Stimulated activated CD4-positive, alpha-beta T cell treated with anti-CD3 and anti-CD28 coated beads, TNF-alpha, amount 100 ng/mL, for 24 hours (primary cell): ENCODE measurements around the gene MTHFD1.

Experiments used
- DNase-seq, 3 experiments: peaks; one replicate each; pipeline ENCODE4 v3.0.0-alpha.2; 2020; ENCODE audit warnings: low read depth in 3 of 3

MTHFD1 gene

DNA sequence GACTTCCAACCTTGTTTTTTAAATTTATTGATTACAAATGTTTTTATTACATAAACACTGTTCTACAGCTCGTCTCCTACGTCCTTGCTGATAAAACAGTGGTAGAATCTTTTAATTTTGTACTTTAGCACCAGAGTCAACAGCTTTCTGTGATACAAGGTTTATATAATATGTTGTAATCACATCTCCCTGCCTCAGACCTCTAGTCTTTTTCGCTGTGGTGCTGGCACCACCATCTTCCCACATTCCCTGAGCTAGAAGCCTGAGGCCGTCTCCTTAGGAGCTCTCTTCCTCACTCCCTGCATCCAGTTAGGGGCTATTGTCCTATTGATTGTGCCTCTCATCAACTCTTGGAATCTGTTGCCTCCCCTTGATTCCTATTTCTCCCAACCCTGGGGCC is 17.1 kb downstream of the MTHFD1 start:
- DNase-seq: no peak

DNA sequence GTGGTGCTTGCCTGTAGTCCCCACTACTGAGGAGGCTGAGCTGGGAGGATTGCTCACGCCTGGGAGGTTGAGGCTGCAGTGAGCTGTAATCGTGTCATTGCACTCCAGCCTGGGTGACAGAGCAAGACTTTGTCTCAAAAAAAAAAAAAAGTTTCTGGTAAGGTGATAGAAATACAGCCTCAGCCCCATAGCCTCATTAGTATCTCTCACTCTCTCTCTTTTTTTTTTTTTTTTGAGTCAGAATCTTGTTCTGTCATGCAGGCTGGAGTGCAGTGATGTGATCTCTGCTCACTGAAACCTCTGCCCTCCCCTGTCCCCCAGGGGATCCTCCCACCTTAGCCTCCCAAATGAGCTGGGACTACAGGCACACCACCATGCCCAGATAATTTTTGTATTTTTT is 19.2 kb downstream of the MTHFD1 start:
- no peak for DNase-seq

DNA sequence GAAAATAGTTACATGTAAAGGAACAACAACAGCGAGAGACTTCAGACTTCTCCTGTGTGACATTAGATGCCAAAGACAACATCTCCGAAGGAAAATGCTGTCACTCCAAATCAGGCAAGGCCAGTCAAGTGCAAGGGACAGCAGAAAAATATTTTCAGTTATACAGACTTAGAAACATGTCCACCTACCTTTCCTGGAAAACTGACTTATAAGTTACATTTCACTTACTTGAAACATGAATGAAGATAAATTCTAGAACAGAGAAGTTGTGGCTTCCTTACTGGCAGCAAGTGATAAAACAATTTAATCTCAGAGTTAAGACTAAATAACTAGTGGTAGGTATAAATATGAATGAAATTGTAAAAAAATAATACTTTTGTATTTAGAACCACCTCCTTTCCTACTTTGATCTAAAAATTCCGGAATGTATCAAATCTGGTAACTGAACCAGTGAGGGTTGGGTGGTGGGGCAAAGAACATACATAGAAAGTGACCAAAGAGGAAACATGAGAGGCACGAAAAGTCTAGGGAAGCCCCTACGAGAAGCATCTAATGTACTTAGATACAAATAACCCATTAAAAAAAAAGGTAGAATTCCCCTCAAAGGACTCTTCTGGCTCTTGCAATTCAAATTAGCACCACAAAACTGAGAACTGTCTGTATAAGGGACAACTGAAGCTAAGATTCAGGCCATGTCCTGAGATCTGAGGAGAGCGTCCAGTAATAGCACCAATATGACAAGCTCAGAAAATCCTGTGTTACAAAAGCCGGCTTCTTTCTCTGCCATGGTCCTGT is 21.2 kb downstream of the MTHFD1 start:
- no peak for DNase-seq

DNA sequence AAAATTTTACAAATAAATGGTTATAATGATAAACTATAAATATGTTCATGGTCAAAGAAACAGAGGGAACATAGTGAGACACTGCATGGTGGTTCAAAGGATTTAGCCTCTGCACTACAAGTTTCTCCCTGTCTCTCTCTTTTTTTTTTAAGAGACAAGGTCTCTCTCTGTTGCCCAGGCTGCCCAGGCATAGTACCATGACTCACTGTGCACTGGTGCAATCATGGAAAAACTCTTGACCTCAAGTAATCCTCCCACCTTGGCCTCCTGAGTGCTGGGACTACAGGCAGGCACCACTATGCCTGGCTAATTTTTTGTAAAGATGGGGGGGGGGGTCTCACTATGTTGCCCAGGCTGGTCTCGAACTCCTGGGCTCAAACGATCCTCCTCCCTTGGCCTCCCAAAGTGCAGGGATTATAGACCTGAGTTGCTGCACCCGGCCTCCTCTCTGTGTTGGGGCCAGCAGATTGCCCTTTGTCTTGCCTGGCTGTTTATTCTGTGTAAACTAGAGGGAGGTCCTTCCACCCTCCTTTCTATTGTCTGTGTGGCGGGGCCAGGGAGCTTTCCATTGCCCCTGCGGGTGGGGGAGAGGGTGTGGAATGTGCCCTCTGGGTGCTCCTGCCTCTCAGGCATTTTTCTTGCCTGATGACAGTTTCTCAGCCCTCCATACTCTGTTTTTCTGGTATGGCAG is 22.1 kb downstream of the MTHFD1 start:
- DNase-seq: no peak

DNA sequence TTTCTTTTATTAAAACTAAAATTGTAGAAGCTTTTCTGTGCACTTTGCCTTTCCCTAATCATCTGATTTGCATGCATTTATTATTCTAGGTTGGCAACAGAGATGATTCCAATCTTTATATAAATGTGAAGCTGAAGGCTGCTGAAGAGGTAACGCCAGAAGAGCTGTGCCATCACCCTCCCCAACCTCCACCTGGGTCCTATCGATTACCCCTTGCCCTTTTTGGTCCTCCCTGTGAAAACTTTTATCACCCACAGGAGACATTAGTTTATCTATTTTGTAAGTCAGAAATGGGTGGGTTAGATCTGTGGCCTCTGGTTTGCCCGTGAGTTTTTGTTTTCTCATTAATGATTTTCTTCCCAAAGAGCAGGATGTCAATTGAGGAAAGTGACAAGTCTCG is 22.8 kb downstream of the MTHFD1 start:
- DNase-seq: no peak

DNA sequence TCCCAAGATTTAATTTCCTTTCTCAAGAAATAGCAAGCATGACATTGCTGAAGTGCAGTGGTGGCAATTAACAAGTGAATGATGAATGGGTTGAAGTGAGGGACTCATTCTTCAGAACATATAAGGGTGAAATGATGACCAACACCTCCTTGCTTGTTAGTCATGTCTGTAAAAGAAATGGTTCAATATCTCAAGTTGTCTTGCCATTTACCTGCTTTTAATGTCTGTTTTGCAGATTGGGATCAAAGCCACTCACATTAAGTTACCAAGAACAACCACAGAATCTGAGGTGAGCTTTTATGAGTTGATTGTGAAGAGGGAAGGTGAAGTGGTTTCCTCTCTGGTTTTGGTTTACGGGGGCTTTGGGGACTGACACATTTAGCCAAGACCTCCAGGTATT is 24.1 kb downstream of the MTHFD1 start:
- DNase-seq: no peak

DNA sequence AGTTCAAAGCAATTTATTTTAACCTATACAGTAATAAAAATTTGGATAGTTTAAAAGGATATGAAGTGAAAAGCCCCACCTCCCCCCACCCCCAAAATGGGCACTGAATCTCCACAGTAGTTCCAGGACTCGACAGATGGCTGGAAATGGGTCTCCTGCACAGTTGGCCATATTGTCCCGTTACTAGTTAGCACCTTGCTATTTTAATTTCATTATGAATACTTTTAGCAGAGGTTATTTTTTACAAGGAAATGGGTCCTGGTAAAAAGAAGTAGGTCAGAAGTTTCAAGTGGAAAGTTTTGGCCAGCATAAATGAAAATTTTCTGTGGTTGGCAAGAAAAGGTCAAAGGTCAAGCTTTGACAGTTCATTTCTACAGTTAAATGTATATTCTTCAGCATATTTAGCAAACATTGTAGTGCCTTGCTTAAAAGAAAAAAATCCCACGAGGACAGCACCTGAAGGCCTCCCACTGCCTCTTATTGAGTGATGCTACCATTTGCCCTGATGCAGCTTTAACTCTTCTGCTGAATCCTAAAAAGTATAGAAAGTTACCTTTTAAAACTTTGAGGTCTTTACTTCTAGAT is 28.3 kb downstream of the MTHFD1 start:
- DNase-seq: no peak

DNA sequence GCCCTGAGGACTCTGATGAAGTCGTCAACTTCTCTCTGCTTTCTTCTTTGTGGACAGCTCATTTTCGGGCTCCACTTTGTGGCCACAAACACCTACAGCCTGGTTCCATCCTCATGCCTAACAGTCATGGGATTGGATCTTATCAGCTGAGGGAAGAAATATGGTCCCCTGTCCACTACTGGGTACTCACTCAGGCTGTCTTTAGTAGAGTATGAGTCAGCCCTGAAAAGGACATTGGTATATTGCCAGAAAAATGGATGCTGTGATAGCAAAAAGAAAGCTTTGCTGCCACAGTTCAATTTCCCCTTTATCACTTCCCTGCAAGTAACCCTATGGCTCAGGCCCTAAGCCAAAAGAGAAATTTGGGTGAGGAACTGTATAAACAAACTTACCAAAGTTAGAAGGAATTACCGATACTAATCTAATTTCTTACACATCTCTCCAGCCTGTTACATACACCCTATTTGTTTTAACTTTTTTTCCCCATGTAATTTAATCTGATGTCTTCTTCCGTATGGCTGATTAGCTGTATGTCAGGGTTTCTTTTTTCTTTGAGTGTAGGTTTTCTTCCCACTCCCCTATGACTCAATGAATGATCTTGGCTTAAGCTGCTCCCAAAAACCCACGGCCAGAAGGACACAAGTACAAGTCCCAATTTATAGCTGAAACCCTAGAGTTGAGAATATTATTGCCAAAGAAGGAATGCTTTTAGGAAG is 29.1 kb downstream of the MTHFD1 start:
- DNase-seq: no peak

DNA sequence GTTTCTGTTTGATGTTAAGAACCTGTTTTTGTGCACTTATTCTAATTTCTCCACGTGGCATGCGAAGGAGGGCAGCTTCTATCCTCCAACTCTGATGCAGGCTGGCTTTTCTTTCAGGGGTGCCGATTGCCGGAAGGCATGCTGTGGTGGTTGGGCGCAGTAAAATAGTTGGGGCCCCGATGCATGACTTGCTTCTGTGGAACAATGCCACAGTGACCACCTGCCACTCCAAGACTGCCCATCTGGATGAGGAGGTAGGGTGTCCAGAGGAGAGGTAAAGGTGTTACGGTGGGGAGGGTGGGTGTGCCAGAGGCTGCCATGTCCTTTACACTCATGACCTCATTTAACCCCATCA is 29.6 kb downstream of the MTHFD1 start:
- no peak for DNase-seq

DNA sequence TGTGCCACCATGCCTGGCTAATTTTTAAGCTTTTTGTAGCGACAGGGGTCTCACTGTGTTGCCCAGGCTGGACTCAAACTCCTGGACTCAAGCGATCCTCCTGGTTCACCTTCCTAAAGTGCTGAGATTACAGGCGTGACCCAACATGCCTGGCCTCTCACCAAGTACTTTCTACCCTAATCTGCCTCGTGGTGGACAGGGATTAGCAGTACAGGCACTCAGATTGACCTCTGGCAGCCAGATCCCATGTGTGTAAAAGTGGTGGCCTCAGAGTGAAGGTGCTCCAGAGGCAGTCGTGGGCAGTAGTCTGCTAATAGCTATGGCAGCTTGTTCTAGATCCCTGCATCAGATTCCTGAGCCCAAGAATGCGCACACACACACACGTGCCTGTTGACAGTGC is 30.9 kb downstream of the MTHFD1 start:
- DNase-seq: no peak

DNA sequence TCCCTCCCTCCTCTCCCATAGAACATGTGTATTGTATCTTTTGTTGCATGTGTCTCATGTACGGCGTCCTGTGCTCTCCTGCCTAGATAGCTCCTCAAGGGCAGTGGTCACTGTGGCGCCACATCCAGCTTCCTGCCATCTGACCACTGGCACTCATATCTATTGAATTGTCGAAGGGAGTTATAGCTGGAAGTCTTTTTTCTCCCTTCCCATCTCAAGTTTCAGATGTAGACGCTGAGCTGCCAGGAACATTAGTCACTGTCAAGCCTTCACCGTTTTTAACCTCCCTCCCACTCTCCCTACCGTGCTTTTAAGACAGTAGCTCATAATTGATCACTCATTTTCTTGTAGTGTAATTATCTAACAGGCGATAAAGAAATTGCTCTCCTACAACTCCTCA is 33.0 kb downstream of the MTHFD1 start:
- DNase-seq: no peak

DNA sequence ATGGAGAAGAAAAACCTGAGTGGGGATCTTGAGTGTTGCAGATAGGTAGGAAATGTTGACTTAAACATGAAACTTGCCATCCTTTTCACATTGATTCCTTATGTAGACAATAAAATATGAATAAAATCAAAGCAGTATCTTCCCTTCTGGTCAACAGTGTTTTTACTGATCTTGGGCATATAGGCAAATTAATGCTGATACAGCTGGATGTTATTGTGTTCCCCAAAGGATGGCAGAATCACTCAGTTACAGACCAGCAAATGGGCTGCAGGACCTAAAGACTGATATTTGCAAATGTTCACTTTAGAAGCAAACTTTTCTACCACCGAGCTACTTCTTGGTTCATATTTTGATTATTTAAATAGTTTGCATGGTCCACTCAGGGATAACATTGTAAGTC is 33.9 kb downstream of the MTHFD1 start:
- no peak for DNase-seq

DNA sequence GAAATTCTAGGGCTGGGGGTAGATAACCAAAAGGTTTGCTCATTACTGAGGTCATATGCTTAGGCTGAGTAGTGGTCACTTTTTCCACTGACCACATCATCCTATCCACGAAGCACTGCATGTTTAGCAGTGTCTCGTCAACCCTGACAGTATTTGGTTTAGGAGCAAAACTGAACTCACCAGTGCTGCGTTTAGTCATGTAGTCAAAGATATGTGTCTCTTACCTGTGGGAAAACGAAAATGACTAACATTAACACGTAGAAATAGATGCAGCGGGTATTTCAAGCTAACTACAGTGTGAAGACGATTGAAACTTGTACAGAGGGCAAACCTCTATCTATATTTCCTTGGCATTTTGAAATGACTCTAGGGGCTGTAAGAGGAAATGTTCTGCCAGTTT is 34.6 kb downstream of the MTHFD1 start:
- DNase-seq: no peak

DNA sequence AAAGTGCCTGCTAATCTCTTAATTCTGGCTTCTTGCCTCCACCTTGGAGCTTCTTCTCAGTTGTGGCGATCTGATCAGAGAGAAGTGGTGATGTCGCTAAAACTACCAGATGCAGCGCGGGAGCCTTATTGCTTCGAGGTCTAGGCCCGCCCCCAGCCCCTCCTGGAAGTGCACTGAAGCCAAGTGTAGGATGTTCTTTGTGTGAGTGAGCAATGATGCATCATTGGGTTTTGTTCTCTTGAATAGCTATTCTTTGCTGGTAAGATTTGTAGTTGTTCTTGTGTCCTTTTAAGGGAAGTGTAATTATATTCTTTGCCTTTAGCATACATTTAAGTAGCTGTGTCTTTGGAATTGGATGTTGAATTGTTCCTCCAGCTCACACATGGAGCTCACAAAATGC is 35.8 kb downstream of the MTHFD1 start:
- DNase-seq: no peak

DNA sequence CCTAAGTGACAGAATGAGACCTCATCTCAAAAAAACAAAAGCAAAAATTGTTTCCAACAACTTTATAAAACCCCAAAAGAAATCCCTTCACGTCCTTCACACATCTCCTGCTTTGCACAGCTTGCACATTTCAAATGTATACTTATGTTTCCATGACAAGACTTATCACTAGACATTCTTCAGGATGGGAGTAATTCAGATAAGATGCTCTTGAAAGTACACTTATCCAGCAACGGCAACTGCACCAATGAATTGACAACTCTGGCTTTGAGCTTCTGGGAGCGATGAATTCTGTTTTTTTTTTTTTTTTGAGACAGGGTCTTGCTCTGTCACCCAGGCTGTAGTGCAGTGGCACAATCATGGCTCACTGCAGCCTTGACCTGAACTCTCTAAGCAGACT is 46.4 kb downstream of the MTHFD1 start:
- no peak for DNase-seq

DNA sequence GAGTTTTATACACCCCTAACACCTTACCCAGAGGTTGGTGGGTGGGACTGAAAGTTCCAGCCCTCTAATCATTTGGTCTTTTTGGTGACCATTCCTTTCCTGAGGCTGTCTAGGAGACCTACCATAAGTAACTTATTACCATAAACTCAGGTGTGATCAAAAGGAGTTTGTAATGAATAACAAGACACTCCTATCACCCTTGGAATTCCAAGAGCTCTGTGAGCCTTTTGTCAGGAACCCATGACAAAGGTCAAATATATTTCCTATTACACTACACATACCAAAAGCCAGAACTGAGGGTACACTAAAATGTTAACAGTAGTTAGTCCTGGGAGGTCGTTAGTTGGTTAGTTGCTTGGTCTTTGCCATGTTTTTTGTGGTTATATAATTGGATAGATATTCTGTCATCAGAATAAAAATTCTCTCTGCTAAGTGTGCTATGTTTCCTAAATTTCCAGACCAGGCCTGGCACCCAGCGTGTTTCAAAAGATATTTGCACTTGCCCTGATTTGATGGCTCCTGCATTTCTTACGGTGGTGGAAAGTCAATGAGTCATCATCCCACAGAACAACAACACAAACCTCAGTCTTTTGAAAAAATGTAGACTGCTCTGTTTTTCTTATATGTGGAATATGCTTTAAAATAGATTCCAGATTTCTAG is 50.2 kb downstream of the MTHFD1 start:
- DNase-seq: no peak

DNA sequence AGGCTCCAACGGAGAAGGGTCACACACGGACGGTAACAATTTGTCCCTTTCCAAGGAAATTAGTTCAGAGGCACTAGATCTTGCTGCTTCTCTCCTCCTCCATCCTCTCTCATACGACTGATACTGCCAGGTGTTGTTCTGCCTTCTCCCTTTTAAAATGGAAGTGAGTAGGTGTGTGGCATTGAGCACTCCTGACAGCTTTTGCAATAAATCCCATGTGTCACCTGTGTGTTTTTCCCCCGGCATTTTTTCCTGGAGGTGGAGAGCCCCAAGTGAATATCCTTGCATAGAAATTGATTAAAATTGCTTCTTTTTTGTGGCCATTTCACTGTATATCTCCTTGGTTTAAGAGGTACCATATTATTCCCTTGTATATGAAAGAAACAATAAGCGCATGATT is 51.0 kb downstream of the MTHFD1 start:
- DNase-seq: no peak

DNA sequence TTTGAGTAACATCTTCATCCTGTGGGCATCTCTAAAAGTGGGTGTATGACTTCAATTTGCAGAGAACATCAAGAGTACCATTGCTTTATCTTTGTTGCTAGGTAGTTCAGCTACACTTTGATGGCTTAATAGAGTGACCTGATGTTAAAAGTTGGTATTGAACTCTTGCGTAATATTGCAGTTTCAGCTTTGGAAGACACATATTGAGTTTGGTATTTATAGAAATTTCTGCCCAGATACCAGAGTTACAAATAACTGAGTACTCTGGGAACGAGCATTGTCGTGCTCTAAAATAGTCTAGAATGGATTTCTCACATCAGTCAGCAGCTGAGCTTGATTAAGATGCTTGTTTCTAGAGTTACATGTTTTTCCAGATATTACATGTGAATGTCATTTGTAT is 52.3 kb downstream of the MTHFD1 start:
- no peak for DNase-seq

DNA sequence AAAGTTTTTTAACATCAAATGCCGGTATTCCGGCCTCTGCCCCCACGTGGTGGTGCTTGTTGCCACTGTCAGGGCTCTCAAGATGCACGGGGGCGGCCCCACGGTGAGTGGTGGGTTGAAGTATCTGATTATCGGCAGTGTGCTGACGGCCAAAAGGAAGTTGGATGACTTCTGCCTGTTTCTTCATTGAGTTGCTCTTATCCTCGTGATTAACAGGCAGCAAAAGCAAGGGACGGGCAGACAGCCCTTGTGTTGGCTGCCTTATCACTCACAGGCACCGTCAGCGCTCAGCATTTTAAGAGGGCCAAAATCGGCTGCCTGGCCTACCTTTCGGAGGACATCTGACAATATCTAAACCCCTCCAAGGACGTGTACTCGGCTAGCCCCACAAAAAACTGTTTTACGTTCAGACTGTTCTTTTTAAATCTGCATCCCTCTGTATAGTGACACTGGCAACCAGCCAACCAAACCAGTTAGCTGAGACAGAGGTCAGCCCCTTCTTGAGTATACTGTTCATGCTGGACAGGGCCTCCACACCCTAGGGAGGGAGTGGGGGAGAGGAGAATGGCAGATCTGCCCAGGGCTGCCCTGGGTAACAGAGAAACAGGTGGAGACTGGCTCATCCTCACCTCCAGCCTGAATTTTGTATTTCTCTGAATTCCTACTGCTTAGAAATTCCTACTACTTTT is 54.3 kb downstream of the MTHFD1 start:
- no peak for DNase-seq

DNA sequence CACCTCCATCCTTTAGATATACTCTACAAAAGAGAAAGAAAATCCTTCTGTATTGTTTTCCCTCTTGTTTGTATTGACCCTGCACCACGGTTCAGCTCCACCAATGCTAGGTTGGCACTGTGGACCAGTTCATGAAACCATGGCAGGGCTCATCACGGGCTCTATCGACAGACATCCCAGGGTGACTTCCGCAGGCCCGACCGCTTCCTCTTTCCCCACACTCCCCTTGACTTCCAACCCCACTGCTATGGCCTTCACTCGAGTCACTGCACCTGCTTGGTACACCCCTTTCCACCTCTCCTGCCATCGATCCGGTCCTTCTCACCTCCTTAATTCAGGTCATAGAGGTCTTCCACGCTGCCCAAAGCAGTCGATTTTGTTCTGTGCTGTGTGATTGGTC is 56.0 kb downstream of the MTHFD1 start:
- DNase-seq: no peak
